Endothelial cell of umbilical vein (primary cell): ENCODE data around the gene ZNF658. TPM values are rescaled to one million over a fixed set of nuclear protein-coding genes. Genes with fewer than 3 reads are reported as not detected.

Source experiments
- polyA plus RNA-seq, 4 experiments: library from polyadenylated mRNA; depleted of rRNA in 3 of 4; stranded (reverse) in 3 of 4; unstranded in 1 of 4; fragments of >200 nt; gene quantifications; 2 replicates each; pipeline versions ENCODE4 v1.2.1 to v1.2.3, GENCODE V29; 2011 to 2012; ENCODE audit warnings: missing spikeins in 1 of 4
- small RNA-seq: library from RNA; depleted of rRNA; stranded (forward); fragments of <200 nt; gene quantifications from one replicate; pipeline ENCODE3, GENCODE V24; 2012; ENCODE audit warnings: low replicate concordance, low read depth; ENCODE audit not compliant: insufficient read depth, insufficient read length
- total RNA-seq: library from RNA; stranded (reverse); gene quantifications from 2 replicates; pipeline ENCODE4 v1.2.3, GENCODE V29; 2021

ZNF658 gene
- total and polyA plus RNA-seq, 2 donors (not counting 3 experiments of a cell fraction or from before 2014, with no cell fraction given), result 0.76 to 2.9 TPM

Small RNAs within 50 kb of the gene (small RNA-seq; reads per million reads assigned to genes)
- not detected for gene AL353770.2

Other genes starting within 250 kb of the ZNF658 start
- gene SPATA31A3, start 91.8 kb downstream of the ZNF658 start, total RNA-seq, result not detected in 2 replicates
- not detected in 2 replicates for gene SPATA31A3, start 91.8 kb downstream of the ZNF658 start, polyA plus RNA-seq